ENCODE data around the gene NAP1L1.

The NAP1L1 gene

GRCh38 chr12:76008428-76008827 lies 76.1 kb downstream of the NAP1L1 start:
- no peak for TF ChIP-seq CTCF (IDR thresholded peaks at IDR 0.05; ENCODE audit: insufficient read depth, low read length, missing control alignments)
- ChIA-PET POLR2A (no interaction called here), CTCF (interaction anchor here (1.6 kb wide), 1 partner anchor 16 kb away, joined by 3 read pairs; no protein-coding TSS in a partner anchor)
- DNase-seq (ENCODE audit: low read depth, low spot score): no peak
- no peak overlapping the region for H3K4me3 ChIP-seq (ENCODE audit: low read depth, low read length)

GRCh38 chr12:76007640-76008039 lies 76.8 kb downstream of the NAP1L1 start:
- no peak for DNase-seq (ENCODE audit: low read depth, low spot score)
- POLR2A ChIA-PET: no interaction called here
- CTCF ChIA-PET: no interaction called here
- TF ChIP-seq CTCF (IDR thresholded peaks at IDR 0.05; ENCODE audit: insufficient read depth, low read length, missing control alignments): no peak
- H3K4me3 ChIP-seq (ENCODE audit: low read depth, low read length): no peak overlapping the region

- no peak for DNase-seq (ENCODE audit: low read depth, low spot score)
- POLR2A ChIA-PET: no interaction called here
- TF ChIP-seq CTCF (IDR thresholded peaks at IDR 0.05; ENCODE audit: insufficient read depth, low read length, missing control alignments): no peak
- H3K4me3 ChIP-seq (ENCODE audit: low read depth, low read length): no peak overlapping the region
- CTCF ChIA-PET: no interaction called here
These were observed 78.2 kb downstream of the NAP1L1 start for GRCh38 chr12:76006028-76006925.

- CTCF ChIA-PET: interaction anchor here (1.0 to 2.1 kb wide), 2 partner anchors 9 to 476 kb away, joined by 3 to 5 read pairs; no protein-coding TSS in a partner anchor
- no peak for TF ChIP-seq CTCF (IDR thresholded peaks at IDR 0.05; ENCODE audit: insufficient read depth, low read length, missing control alignments)
- no peak overlapping the region for H3K4me3 ChIP-seq (ENCODE audit: low read depth, low read length)
- POLR2A ChIA-PET: no interaction called here
- no peak for DNase-seq (ENCODE audit: low read depth, low spot score)
These were observed 81.2 kb downstream of the NAP1L1 start for GRCh38 chr12:76003355-76003638.

GRCh38 chr12:76002598-76003354 lies 81.7 kb downstream of the NAP1L1 start:
- TF ChIP-seq CTCF (IDR thresholded peaks at IDR 0.05; ENCODE audit: insufficient read depth, low read length, missing control alignments): no peak
- no peak overlapping the region for H3K4me3 ChIP-seq (ENCODE audit: low read depth, low read length)
- no peak for DNase-seq (ENCODE audit: low read depth, low spot score)
- ChIA-PET POLR2A (no interaction called here), CTCF (interaction anchor here (1.0 to 2.1 kb wide), 2 partner anchors 10 to 475 kb away, joined by 3 to 5 read pairs; no protein-coding TSS in a partner anchor)

All from AG04449 (cell line).